ENCODE measurements around the gene GRM4. TPM values are rescaled to one million over a fixed set of nuclear protein-coding genes. Genes with fewer than 3 reads are reported as not detected.

GRM4 gene
- total RNA-seq, 1 experiment from 2014 or later: 0.41 TPM

- Histone ChIP-seq H3K9me3 (ENCODE audit: low read depth, low read length, poor library complexity, severe bottlenecking) (no peaks in the 10 kb centered on the region), H3K27ac (ENCODE audit: low read depth, low read length, poor library complexity, severe bottlenecking) (no peak overlapping the region), H3K4me3 (ENCODE audit: low read depth, low read length, poor library complexity, severe bottlenecking) (no peak overlapping the region), H3K36me3 (ENCODE audit: insufficient read depth, low read length, poor library complexity, severe bottlenecking) (no peaks in the 10 kb centered on the region), H3K4me1 (ENCODE audit: insufficient read depth, low read length, poor library complexity, severe bottlenecking) (no peaks in the 10 kb centered on the region), H3K27me3 (replicated peaks; ENCODE audit: insufficient read depth, low read depth, low read length, poor library complexity) (peaks cover 8% of the 10 kb centered on the region)
- TF ChIP-seq EZH2 (IDR thresholded peaks at IDR 0.05; ENCODE audit: borderline replicate concordance, low read depth, low read length, poor library complexity, severe bottlenecking) (no peak), CTCF (conservative IDR thresholded peaks at IDR 0.05; ENCODE audit: low read depth, low read length) (peak; percentile 49)
- ChIA-PET POLR2A (ENCODE audit: low non-redundant PET) (no interaction called here), CTCF (interaction anchor here (3.2 kb wide), 1 partner anchor 13 kb away, joined by 10 read pairs; no protein-coding TSS in a partner anchor)
- no TSS peak for BruUV-seq (replicated peaks)
- DNase-seq (ENCODE audit: low spot score): peak; percentile 43
- intact Hi-C loops (cut with micrococcal nuclease; ENCODE audit: unreplicated experiment): no loop called here
Observed at GRCh38 chr6:34067814-34068213, 78.1 kb downstream of the GRM4 start.

GRCh38 chr6:34066772-34067770 is 78.8 kb downstream of the GRM4 start:
- ChIA-PET POLR2A (ENCODE audit: low non-redundant PET) (no interaction called here), CTCF (no interaction called here)
- BruUV-seq (replicated peaks): no TSS peak
- no peaks in the 10 kb centered on the region for H3K36me3 ChIP-seq (ENCODE audit: insufficient read depth, low read length, poor library complexity, severe bottlenecking)
- H3K27ac ChIP-seq (ENCODE audit: low read depth, low read length, poor library complexity, severe bottlenecking): no peak overlapping the region
- intact Hi-C loops (cut with micrococcal nuclease; ENCODE audit: unreplicated experiment): no loop called here
- no peaks in the 10 kb centered on the region for H3K4me1 ChIP-seq (ENCODE audit: insufficient read depth, low read length, poor library complexity, severe bottlenecking)
- no peak for TF ChIP-seq EZH2 (IDR thresholded peaks at IDR 0.05; ENCODE audit: borderline replicate concordance, low read depth, low read length, poor library complexity, severe bottlenecking)
- no peak for TF ChIP-seq CTCF (conservative IDR thresholded peaks at IDR 0.05; ENCODE audit: low read depth, low read length)
- no peak overlapping the region for H3K4me3 ChIP-seq (ENCODE audit: low read depth, low read length, poor library complexity, severe bottlenecking)
- H3K9me3 ChIP-seq (ENCODE audit: low read depth, low read length, poor library complexity, severe bottlenecking): no peaks in the 10 kb centered on the region
- DNase-seq (ENCODE audit: low spot score): no peak
- peaks cover 8% of the 10 kb centered on the region for H3K27me3 ChIP-seq (replicated peaks; ENCODE audit: insufficient read depth, low read depth, low read length, poor library complexity)

- BruUV-seq (replicated peaks): no TSS peak
- POLR2A ChIA-PET (ENCODE audit: low non-redundant PET): no interaction called here
- CTCF ChIA-PET: interaction anchor here (1.2 kb wide), 1 partner anchor 11 kb away, joined by 6 read pairs; no protein-coding TSS in a partner anchor
Observed at GRCh38 chr6:34066218-34066571, 79.7 kb downstream of the GRM4 start.

More at GRCh38 chr6:34066218-34066571, 79.7 kb downstream of the GRM4 start:
- no peak for DNase-seq (ENCODE audit: low spot score)
- intact Hi-C loops (cut with micrococcal nuclease; ENCODE audit: unreplicated experiment): no loop called here
- Histone ChIP-seq H3K4me1 (ENCODE audit: insufficient read depth, low read length, poor library complexity, severe bottlenecking) (no peaks in the 10 kb centered on the region), H3K27ac (ENCODE audit: low read depth, low read length, poor library complexity, severe bottlenecking) (no peak overlapping the region), H3K4me3 (ENCODE audit: low read depth, low read length, poor library complexity, severe bottlenecking) (no peak overlapping the region), H3K9me3 (ENCODE audit: low read depth, low read length, poor library complexity, severe bottlenecking) (no peaks in the 10 kb centered on the region), H3K36me3 (ENCODE audit: insufficient read depth, low read length, poor library complexity, severe bottlenecking) (no peaks in the 10 kb centered on the region), H3K27me3 (replicated peaks; ENCODE audit: insufficient read depth, low read depth, low read length, poor library complexity) (peaks cover 8% of the 10 kb centered on the region)
- TF ChIP-seq EZH2 (IDR thresholded peaks at IDR 0.05; ENCODE audit: borderline replicate concordance, low read depth, low read length, poor library complexity, severe bottlenecking) (no peak), CTCF (conservative IDR thresholded peaks at IDR 0.05; ENCODE audit: low read depth, low read length) (no peak)
